ENCODE measurements around the gene ICAM5.

ICAM5 gene

GRCh38 chr19:10343495-10343894 is 53.7 kb downstream of the ICAM5 start:
- TF ChIP-seq POLR2AphosphoS5 (IDR thresholded peaks at IDR 0.05; ENCODE audit: low read depth, low read length), result no peak
- TF ChIP-seq TAF1 (IDR thresholded peaks at IDR 0.05; ENCODE audit: borderline replicate concordance, low read depth, low read length), result no peak
- no peak for TF ChIP-seq POLR2A (IDR thresholded peaks at IDR 0.05; ENCODE audit: low read depth, low read length)
- FAIRE-seq (no peak), DNase-seq (ENCODE audit: insufficient read length) (no peak)

DNA sequence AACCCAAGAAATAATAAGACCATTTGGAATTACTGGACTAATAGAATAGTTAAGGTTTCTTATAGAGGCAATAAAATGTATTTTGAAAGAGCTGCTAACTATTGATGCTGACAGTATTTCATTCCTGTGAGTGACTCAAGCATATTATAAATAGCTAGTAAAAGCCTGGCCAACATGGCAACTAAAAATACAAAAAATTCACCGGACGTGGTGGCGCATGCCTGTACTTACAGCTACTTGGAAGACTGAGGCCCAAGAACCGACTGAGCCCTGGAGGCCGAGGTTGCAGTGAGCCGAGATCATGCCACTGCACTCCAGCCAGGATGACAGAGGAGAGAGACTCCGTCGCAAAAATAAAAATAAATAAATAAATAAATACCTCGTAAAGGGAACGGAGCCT is 55.0 kb downstream of the ICAM5 start:
- FAIRE-seq (no peak), DNase-seq (ENCODE audit: insufficient read length) (no peak)
- TF ChIP-seq POLR2AphosphoS5 (IDR thresholded peaks at IDR 0.05; ENCODE audit: low read depth, low read length) (no peak), TAF1 (IDR thresholded peaks at IDR 0.05; ENCODE audit: borderline replicate concordance, low read depth, low read length) (no peak), POLR2A (IDR thresholded peaks at IDR 0.05; ENCODE audit: low read depth, low read length) (no peak)
